Measurements from ENCODE around the gene CRTC3. TPM values are rescaled to one million over a fixed set of nuclear protein-coding genes. Genes with fewer than 3 reads are reported as not detected.
A peak's percentile ranks its signal among the peaks of the same experiment; 100 is the strongest.

The CRTC3 gene
- total and polyA plus RNA-seq, 8 donors, result 7.1 to 17.6 (median 11.4) TPM

GRCh38 chr15:90643301-90643632 is 113.5 kb downstream of the CRTC3 start:
- Histone ChIP-seq H3K4me3 (no peak overlapping the region), H3K36me3 (peaks cover 0 to 24% (median 0%) of the 10 kb centered on the region in 3 donors), H3K27me3 (no peaks in the 10 kb centered on the region), H3K9me3 (no peaks in the 10 kb centered on the region), H3K27ac (no peak overlapping the region), H3K4me1 (peaks cover 0 to 2% (median 0%) of the 10 kb centered on the region in 3 donors)
- FAIRE-seq (no peak), DNase-seq (no peak), ATAC-seq (no peak)
- TF ChIP-seq CTCF (IDR thresholded peaks at IDR 0.05), result no peak
- intact Hi-C loops (cut with DNase I), result no loop called here
- 95 to 98% methylated on average over 7 of the region's 7 CpGs for WGBS, 2 donors

GRCh38 chr15:90644526-90644925 is 114.8 kb downstream of the CRTC3 start:
- peaks cover 0 to 16% (median 0%) of the 10 kb centered on the region in 3 donors for H3K36me3 ChIP-seq
- H3K4me3 ChIP-seq, result no peak overlapping the region
- WGBS, 2 donors, result 88% methylated on average over 8 of the region's 8 CpGs
- TF ChIP-seq CTCF (IDR thresholded peaks at IDR 0.05), result no peak
- H3K27ac ChIP-seq, result no peak overlapping the region
- H3K9me3 ChIP-seq, result no peaks in the 10 kb centered on the region
- H3K4me1 ChIP-seq, result peaks cover 0 to 4% (median 0%) of the 10 kb centered on the region in 3 donors
- intact Hi-C loops (cut with DNase I), result no loop called here
- ATAC-seq (no peak), DNase-seq (no peak), FAIRE-seq (no peak)
- no peaks in the 10 kb centered on the region for H3K27me3 ChIP-seq

- Histone ChIP-seq H3K4me1 (peaks cover 0 to 4% (median 0%) of the 10 kb centered on the region in 3 donors), H3K36me3 (peaks cover 0 to 16% (median 0%) of the 10 kb centered on the region in 3 donors), H3K27me3 (no peaks in the 10 kb centered on the region), H3K4me3 (no peak overlapping the region), H3K27ac (no peak overlapping the region), H3K9me3 (no peaks in the 10 kb centered on the region)
- ATAC-seq (no peak), DNase-seq (no peak), FAIRE-seq (no peak)
- no peak for TF ChIP-seq CTCF (IDR thresholded peaks at IDR 0.05)
- intact Hi-C loops (cut with DNase I), result loop anchor here in 1 of 3 donors (5.0 kb wide), 1 partner anchor 242 kb away; no protein-coding TSS in a partner anchor
- WGBS, 2 donors, result 83 to 88% methylated on average over 9 of the region's 9 CpGs
These were observed 115.4 kb downstream of the CRTC3 start for GRCh38 chr15:90644952-90645725.

- intact Hi-C loops (cut with DNase I), result loop anchor here in 1 of 3 donors (5.0 kb wide), 1 partner anchor 241 kb away; no protein-coding TSS in a partner anchor
- H3K27ac ChIP-seq, result no peak overlapping the region
- H3K36me3 ChIP-seq, result peaks cover 0 to 16% (median 0%) of the 10 kb centered on the region in 3 donors
- peaks cover 0 to 4% (median 0%) of the 10 kb centered on the region in 3 donors for H3K4me1 ChIP-seq
- ATAC-seq (peak in 2 of 4 donors; percentile 27 to 66), FAIRE-seq (no peak), DNase-seq (peak in 3 of 6 donors; percentile 50 to 63 (median 56))
- TF ChIP-seq CTCF (IDR thresholded peaks at IDR 0.05), result no peak
- H3K4me3 ChIP-seq, result no peak overlapping the region
- H3K9me3 ChIP-seq, result no peaks in the 10 kb centered on the region
- 52 to 61% methylated on average over 23 of the region's 23 CpGs for WGBS, 2 donors
- H3K27me3 ChIP-seq, result no peaks in the 10 kb centered on the region
These were observed 116.3 kb downstream of the CRTC3 start for GRCh38 chr15:90645873-90646575.

Measured in pancreas (tissue), 10 donors.